HepG2 (cell line): ENCODE results near the gene MYD88. TPM values are rescaled to one million over a fixed set of nuclear protein-coding genes. Genes with fewer than 3 reads are reported as not detected.

Experiments
- ATAC-seq: fragments of 200-7000 bp; cut with Tn5 transposase; 3 replicates; pipeline ENCODE4 v1.9.1; 2020; ENCODE audit warnings: mild to moderate bottlenecking, moderate library complexity
- BruUV-seq: library from RNA; stranded (reverse); fragments of 400-500 nt; replicated peaks from 2 replicates; lab custom pipeline; 2021; lab: Mats Ljungman, UMichigan
- CTCF ChIA-PET: fragments of 300-600 bp; formaldehyde crosslinking; extraction: SDS; loops from one replicate; lab custom pipeline; 2021; ENCODE audit warnings: low total read pairs, inconsistent platforms, low intra/inter-chr PET ratio; lab: Yijun Ruan, JAX
- POLR2A ChIA-PET: fragments of 350-600 bp; sonication (Branson Sonifier 250); formaldehyde crosslinking; loops from one replicate; lab custom pipeline; 2020; ENCODE audit warnings: antibody characterized with exemption, inconsistent platforms; lab: Yijun Ruan, JAX
- DNase-seq: peaks from one replicate; pipeline ENCODE4 v3.0.0-alpha.2; 2015; ENCODE audit warnings: low spot score
- FAIRE-seq: peaks from 3 replicates; lab custom pipeline; 2011; peaks lifted over from hg19 to GRCh38; lab: Jason Lieb, UNC
- H2AFZ ChIP-seq: one replicate; pipeline ENCODE4 v1.6.1; 2011; ENCODE audit warnings: low read length, inconsistent platforms
- H3K27ac ChIP-seq: fragments of 300-600 bp; 3 replicates; pipeline ENCODE4 v1.8.0; 2011; ENCODE audit warnings: mixed run types, mild to moderate bottlenecking, mixed read lengths, low read length, inconsistent platforms; ENCODE audit not compliant: insufficient read depth; ENCODE audit errors: extremely low read length
- H3K27me3 ChIP-seq, 2 experiments: fragments of 200-600 bp in 1 of 2; 2 replicates in 1 of 2; 3 replicates in 1 of 2; pipeline versions ENCODE4 v1.6.0 to v1.8.0; 2011; ENCODE audit warnings: low read length in 2 of 2, mild to moderate bottlenecking in 2 of 2, moderate library complexity in 2 of 2, inconsistent platforms in 1 of 2; ENCODE audit not compliant: insufficient read depth in 2 of 2, control insufficient read depth in 1 of 2
- H3K36me3 ChIP-seq, 2 experiments: fragments of 200-600 bp in 1 of 2; replicated peaks in 1 of 2; 2 replicates in 1 of 2; 3 replicates in 1 of 2; pipeline versions ENCODE4 v1.5.1 to v1.8.0; 2011; ENCODE audit warnings: low read length in 2 of 2, inconsistent platforms in 1 of 2; ENCODE audit not compliant: insufficient read depth in 2 of 2, control insufficient read depth in 1 of 2
- H3K4me1 ChIP-seq: 2 replicates; pipeline ENCODE4 v1.5.1; 2012; ENCODE audit warnings: low read length, inconsistent platforms; ENCODE audit not compliant: insufficient read depth
- H3K4me2 ChIP-seq: 2 replicates; pipeline ENCODE4 v1.6.0; 2011; ENCODE audit warnings: low read depth, low read length, inconsistent platforms
- H3K4me3 ChIP-seq, 3 experiments: fragments of 200-600 bp in 1 of 3; sonication (generic), shearing (Covaris generic) in 1 of 3; replicated peaks in 1 of 3; 2 replicates each; pipeline ENCODE4 v1.5.1; 2011 to 2016; ENCODE audit warnings: low read length in 3 of 3, inconsistent platforms in 2 of 3, low read depth in 2 of 3, mild to moderate bottlenecking in 2 of 3, control low read depth in 1 of 3, mixed read lengths in 1 of 3; ENCODE audit not compliant: insufficient read depth in 1 of 3
- H3K79me2 ChIP-seq: one replicate; pipeline ENCODE4 v1.6.1; 2011; ENCODE audit warnings: low read length, inconsistent platforms; ENCODE audit not compliant: insufficient read depth
- H3K9ac ChIP-seq: 2 replicates; pipeline ENCODE4 v1.6.0; 2011; ENCODE audit warnings: mild to moderate bottlenecking, low read depth, low read length, inconsistent platforms; ENCODE audit not compliant: insufficient read depth
- H3K9me3 ChIP-seq: 2 replicates; pipeline ENCODE4 v1.5.1; 2012; ENCODE audit warnings: mild to moderate bottlenecking, low read length
- H4K20me1 ChIP-seq: 2 replicates; pipeline ENCODE4 v1.6.0; 2011; ENCODE audit warnings: inconsistent platforms, mild to moderate bottlenecking, low read length, moderate library complexity; ENCODE audit not compliant: insufficient read depth
- RBFOX2 ChIP-seq: fragments of 200-400 bp; formaldehyde crosslinking; IDR thresholded peaks from 2 replicates; pipeline ENCODE4 v1.6.1; 2017; ENCODE audit warnings: low read depth, mild to moderate bottlenecking, low read length
- TERF1 ChIP-seq: sonication (generic); formaldehyde crosslinking; IDR thresholded peaks from 2 replicates; pipeline ENCODE4 v1.8.0; 2022; ENCODE audit warnings: mild to moderate bottlenecking, missing genetic modification reagents, moderate library complexity
- WGBS: methylation state at CpG from one replicate; pipeline ENCODE4 v1.1.6; 2017; ENCODE audit warnings: low lambda C conversion rate; 5-methylcytosine and 5-hydroxymethylcytosine counted together
- in situ Hi-C: cut with HindIII; loops from 2 replicates; pipeline ENCODE4 v1.10.0; 2017; ENCODE audit warnings: low pct_unique_long_range_greater_than_20kb; ENCODE audit not compliant: extremely low pct_ligation_motif_present
- intact Hi-C: fragments of 100-400 bp; cut with micrococcal nuclease; formaldehyde crosslinking; loops from one replicate; pipeline ENCODE4 v1.10.0; 2022; ENCODE audit not compliant: unreplicated experiment
- polyA plus RNA-seq, 8 experiments: library from polyadenylated mRNA; depleted of rRNA in 3 of 8; stranded (reverse) in 7 of 8; unstranded in 1 of 8; fragments of >200 nt; fragmentation: Illumina TruSeq in 4 of 8; extraction: Trizol in 4 of 8; gene quantifications; 2 replicates each; pipeline versions ENCODE4 v1.2.1 to v1.2.3, GENCODE V29; 2011 to 2016; ENCODE audit warnings: low read depth in 4 of 8, missing spikeins in 1 of 8, mixed read lengths in 1 of 8; ENCODE audit not compliant: insufficient read depth in 1 of 8
- total RNA-seq, 5 experiments: library from RNA; depleted of rRNA; stranded (reverse); fragments of >200 nt; fragmentation: Illumina TruSeq; extraction: Trizol; gene quantifications; 2 replicates each; pipeline ENCODE4 v1.2.3, GENCODE V29; 2016; ENCODE audit warnings: low read depth in 1 of 5

Gene MYD88
- total and polyA plus RNA-seq, 2 of the 13 experiments (the other 11 are each of a cell fraction or from before 2014, with no cell fraction given), result 7.6 to 32.7 TPM

- 94% methylated on average over 7 of the region's 7 CpGs for WGBS
Observed at GRCh38 chr3:38124324-38125122, 13.9 kb upstream of the MYD88 start.

More at GRCh38 chr3:38124324-38125122, 13.9 kb upstream of the MYD88 start:
- DNase-seq (no peak), FAIRE-seq (no peak), ATAC-seq (no peak)
- Histone ChIP-seq H3K79me2 (peaks cover 22% of the 10 kb centered on the region), H3K27me3 (no peaks in the 10 kb centered on the region), H3K9ac (no peak overlapping the region), H3K4me3 (no peak overlapping the region), H3K4me2 (no peak overlapping the region), H3K4me1 (peaks cover 75% of the 10 kb centered on the region), H2AFZ (no peak overlapping the region), H3K27ac (no peak overlapping the region), H3K9me3 (no peaks in the 10 kb centered on the region), H3K36me3 (peaks cover 49 to 92% of the 10 kb centered on the region in 2 experiments), H4K20me1 (peaks cover 56% of the 10 kb centered on the region)
- no TSS peak for BruUV-seq
- intact Hi-C loops, result no loop called here
- TF ChIP-seq RBFOX2 (peak; percentile 35; the same call in 1 of the 2 replicates), TERF1 (CRISPR knock-in tag) (no peak)
- ChIA-PET CTCF (no interaction called here), POLR2A (interaction anchor here (2.1 kb wide), 1 partner anchor 9 kb away, joined by 12 read pairs; no protein-coding TSS in a partner anchor)
- in situ Hi-C loops, result loop anchor here (25.0 kb wide), 1 partner anchor 338 kb away; the partner anchor contains the start of gene ACVR2B
